Measurements from ENCODE around the gene SUSD3.

SUSD3 gene

GRCh38 chr9:93127395-93127911, 69.0 kb downstream of the SUSD3 start:
- no peak for DNase-seq

GRCh38 chr9:93128011-93128714, 69.7 kb downstream of the SUSD3 start:
- DNase-seq = no peak

- DNase-seq = no peak
Measured at GRCh38 chr9:93128715-93129224, 70.3 kb downstream of the SUSD3 start.

GRCh38 chr9:93129286-93129685, 70.8 kb downstream of the SUSD3 start:
- DNase-seq = no peak

DNA sequence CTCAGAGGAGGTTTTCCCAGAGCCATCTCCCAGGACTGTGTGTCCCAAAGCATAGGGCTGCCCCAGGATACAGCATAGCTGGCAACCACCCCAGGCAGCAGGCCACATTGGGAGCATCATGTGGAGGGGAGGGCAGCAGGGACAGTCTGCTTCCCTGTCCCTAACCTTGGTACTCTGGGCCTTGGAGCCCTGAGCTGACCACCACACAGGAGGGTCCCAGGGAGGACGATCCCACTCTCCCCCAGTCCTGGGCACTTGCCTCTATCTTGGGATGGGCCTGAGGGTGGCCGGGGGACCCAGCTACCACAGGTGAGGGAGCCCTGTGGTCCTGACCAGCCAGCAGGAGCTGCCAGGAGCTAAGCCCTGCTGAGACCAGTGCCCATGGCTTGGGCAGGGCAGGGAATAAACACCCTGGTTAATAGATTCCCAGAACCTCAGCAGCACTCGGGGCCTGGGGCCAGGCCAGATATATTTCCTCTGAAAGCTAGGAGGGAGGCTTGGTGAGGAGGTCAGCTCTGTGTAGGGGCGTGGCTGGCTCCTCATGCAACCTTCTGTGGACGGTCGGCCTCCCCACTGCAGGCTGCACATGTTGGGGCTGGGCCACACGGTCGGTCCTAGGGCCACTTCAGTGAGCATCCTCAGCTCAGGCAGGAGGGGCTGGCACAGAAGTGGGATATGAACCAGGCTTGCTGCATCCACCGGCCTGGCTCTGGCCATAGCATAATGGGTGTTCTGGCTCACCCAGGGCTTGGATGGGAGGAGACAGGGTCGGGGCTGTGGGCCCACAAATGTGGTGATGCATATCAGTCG, 71.4 kb downstream of the SUSD3 start:
- DNase-seq = no peak

DNA sequence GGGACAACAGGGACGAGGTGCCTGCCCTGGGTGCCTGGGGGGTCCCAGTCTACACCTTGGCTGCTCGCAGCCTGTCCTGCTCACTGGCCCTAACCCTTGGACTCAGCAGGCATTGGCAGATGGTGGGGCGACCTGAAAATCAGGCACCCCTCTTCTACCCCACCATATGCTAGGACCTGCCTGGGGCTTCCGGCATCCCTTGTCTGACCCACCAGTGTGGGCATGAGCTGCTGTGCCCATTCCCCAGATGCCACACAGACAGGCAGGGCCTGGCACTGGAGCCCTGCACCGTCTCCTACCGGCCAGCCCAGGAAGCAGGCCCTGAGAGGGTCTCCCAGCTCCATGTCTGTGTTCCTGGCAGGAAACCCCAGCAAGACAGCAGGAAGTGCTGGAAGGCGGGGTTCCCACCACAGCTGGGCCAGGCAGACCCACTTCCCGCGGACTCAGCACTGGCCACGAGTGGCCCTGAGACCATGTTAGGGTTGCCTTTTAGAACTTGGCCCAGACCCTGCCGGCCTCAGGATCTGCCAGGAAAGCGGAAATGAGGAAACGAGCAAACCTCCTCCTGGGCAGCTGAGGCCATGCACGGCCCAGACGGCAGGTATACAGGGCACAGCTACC, 72.5 kb downstream of the SUSD3 start:
- no peak for DNase-seq

DNA sequence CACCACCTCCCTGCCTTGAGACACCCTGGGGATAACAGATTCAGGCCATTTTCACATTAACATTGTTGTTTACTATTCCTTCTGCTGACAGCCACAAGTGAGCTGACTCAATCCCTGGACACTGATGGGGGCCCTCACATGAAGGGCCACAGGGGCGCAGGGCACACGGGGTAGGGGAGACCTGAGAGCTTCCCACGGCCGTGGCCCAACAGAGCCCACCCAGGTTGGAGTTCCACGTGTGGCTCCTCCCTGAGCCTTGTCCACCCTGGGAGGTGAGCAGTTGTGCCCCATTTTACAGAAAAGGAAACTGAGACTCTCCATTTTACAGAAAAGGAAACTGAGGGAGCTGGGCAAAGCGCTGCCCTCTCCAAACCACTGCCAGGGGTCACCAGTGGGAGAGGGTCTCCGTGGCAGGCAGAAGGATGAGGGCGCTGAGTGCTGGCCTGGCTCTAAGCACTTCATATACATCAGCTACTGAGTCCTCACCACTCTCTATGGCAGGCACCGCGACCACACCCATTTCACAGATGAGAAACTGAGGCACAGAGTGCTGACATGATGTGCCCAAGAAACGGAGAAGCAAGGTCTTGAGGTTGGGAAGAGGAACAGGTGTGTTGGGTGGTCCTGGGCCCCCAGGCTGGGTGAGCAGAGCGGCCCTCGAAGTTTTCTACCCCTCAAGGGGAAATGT, 73.2 kb downstream of the SUSD3 start:
- no peak for DNase-seq

DNA sequence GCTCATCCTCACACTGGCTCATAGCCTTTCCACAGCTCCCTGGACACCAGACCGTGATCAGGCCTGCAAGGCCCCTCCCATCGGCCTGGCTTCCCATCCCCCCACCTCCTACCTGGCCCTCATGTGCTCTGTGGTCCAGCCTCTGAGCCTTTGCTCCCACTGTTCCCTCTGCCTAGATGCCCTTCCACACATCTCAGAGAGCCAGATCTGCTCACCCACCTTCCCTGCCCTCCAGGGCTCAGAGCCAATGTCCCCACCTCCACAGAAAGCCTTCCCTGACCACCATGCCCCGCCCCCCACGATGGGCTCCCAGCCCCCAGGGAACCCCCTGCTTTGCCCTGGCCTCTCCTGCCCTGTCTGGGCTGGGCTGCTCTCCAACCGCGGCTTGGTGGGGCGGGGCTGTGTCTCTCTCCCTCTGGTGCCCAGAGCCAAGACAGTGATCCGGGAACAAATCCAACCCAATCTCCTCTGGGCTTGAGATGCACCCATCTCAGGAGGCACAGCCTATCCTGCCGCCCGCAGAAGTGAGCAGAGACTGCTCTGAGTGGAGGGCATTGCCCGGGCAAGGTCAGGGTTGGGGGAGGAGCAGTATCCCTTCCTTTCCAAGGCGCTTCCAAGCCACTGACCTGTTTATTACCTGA, 73.9 kb downstream of the SUSD3 start:
- no peak for DNase-seq

DNA sequence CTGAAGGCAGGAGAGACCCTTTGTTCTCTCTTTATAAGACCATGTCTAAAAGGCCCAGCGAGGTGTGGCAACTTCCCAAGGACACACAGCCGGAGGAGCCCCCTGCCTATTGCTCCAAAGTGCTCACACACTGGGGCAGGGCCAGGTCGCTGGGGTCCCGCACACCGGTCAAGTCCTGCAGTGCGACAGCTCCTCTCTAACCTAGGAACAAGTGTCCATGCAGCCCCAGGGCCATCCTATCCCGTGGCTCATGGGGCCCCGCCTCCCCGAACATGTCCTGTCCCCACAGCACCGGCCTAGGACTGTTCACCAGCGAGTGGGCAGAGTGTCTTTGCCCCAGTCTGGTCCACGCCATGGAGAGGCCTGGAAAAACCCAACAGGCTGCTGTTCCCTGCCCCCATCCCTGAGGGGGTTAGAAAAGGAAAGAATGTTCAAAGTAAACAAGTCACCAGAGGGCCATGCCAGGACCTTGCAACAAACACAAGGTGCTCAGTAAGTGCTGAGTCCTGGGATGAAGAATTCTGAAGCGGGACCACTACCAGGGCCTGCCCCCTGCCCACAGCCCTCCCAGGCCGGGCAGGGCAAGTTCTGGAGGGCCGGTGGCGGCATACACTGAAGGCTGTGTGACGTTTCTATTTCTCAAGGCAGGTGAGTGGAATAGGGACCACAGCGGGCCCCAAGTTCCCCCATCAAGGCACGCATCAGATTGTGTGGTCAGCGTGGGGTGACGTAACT, 74.6 kb downstream of the SUSD3 start:
- DNase-seq = no peak

GRCh38 chr9:93133681-93134014, 75.1 kb downstream of the SUSD3 start:
- peak; percentile 41 for DNase-seq

GRCh38 chr9:93134015-93134739, 75.7 kb downstream of the SUSD3 start, which contains the start of gene NINJ1:
Gene NINJ1 (minus strand): TSS chr9:93134251. CDS start chr9:93134217, 34 bp downstream.
- DNase-seq = peak; percentile 54

Data from NCI-H1105 treated with DMSO at 0.1 percent for 48 hours (cell line).